ENCODE measurements around the gene ADAMTS7.
"Not testable (repeated sequence)": the region's sequence is repeated elsewhere in the genome, so short reads cannot be mapped to it uniquely, and the experiment has no call there.

Gene ADAMTS7

DNA sequence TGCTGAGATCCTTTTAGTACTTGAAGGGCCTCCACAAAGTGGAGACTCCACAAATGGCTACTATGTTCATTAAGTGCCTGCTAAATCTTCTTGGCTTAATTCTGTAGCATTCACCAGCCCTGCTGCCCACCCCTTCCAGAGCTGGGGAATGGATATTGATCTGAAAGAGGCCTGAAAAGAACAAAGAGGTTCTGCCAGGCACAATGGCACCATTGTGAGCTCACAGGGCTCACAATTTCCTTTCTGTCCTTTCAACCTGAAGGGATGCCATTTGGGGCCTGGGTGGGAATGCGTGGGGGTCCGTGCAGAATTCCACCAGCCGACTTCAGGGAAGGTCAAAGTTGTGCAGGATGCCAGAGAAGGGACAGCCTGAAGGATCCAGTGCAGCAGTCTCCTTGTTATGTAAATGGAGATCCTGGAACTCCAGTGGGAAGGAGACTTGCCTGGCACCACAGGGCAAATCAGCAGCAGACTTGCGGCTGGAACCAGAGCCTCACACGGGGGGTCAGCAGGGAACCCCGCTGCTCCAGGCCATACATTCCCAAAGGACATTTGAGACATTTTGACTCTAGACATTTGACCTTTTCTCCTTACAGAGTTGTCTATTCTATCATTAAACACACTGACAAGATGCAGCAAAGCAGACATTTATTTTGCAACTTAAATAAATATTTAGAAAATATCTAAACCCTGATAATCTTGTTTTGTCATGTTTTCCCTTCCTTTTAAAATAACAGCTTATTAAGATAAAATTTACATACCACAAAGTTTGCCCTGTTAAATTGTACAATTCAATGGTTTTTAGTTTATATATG is 39.9 kb upstream of the ADAMTS7 start:
- DNase-seq (ENCODE audit: extremely low read depth, insufficient read length), result no peak

DNA sequence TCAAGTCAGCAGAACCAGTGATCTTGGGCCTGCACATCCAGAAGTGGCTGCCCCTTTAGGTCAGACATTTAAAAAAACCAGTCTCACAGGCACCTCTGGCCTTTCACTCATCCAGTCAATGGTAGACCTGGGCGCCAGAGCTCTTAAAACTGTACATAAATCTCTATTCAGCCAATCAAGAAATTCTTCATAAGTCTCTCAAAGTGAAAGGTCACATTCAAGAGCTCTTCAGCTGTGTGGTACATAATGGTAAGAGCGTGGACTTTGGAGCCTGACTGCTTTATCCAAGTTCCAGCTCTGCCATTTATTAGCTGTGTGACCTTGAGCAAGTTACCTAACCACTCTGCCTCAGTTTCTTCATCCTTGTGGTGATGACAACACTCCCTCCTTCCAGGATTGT is 39.1 kb upstream of the ADAMTS7 start:
- Histone ChIP-seq H3K27me3 (replicated peaks; ENCODE audit: control insufficient read depth, insufficient read depth, low read length) (no peaks in the 10 kb centered on the region), H3K4me3 (replicated peaks; ENCODE audit: low read depth, low read length) (no peak overlapping the region), H3K36me3 (ENCODE audit: control insufficient read depth, insufficient read depth, low read length) (no peaks in the 10 kb centered on the region)
- TF ChIP-seq, protein P1, sequence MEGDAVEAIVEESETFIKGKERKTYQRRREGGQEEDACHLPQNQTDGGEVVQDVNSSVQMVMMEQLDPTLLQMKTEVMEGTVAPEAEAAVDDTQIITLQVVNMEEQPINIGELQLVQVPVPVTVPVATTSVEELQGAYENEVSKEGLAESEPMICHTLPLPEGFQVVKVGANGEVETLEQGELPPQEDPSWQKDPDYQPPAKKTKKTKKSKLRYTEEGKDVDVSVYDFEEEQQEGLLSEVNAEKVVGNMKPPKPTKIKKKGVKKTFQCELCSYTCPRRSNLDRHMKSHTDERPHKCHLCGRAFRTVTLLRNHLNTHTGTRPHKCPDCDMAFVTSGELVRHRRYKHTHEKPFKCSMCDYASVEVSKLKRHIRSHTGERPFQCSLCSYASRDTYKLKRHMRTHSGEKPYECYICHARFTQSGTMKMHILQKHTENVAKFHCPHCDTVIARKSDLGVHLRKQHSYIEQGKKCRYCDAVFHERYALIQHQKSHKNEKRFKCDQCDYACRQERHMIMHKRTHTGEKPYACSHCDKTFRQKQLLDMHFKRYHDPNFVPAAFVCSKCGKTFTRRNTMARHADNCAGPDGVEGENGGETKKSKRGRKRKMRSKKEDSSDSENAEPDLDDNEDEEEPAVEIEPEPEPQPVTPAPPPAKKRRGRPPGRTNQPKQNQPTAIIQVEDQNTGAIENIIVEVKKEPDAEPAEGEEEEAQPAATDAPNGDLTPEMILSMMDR (IDR thresholded peaks at IDR 0.05; ENCODE audit: insufficient read depth, low read length, poor library complexity, severe bottlenecking), result no peak
- no peak for DNase-seq (ENCODE audit: extremely low read depth, insufficient read length)

More for the DNA sequence above, 39.9 kb upstream of the ADAMTS7 start:
- TF ChIP-seq, protein P1 (IDR thresholded peaks at IDR 0.05; ENCODE audit: insufficient read depth, low read length, poor library complexity, severe bottlenecking), result no peak
- H3K4me3 ChIP-seq (replicated peaks; ENCODE audit: low read depth, low read length), result no peak overlapping the region
- H3K36me3 ChIP-seq (ENCODE audit: control insufficient read depth, insufficient read depth, low read length), result no peaks in the 10 kb centered on the region
- H3K27me3 ChIP-seq (replicated peaks; ENCODE audit: control insufficient read depth, insufficient read depth, low read length), result no peaks in the 10 kb centered on the region

DNA sequence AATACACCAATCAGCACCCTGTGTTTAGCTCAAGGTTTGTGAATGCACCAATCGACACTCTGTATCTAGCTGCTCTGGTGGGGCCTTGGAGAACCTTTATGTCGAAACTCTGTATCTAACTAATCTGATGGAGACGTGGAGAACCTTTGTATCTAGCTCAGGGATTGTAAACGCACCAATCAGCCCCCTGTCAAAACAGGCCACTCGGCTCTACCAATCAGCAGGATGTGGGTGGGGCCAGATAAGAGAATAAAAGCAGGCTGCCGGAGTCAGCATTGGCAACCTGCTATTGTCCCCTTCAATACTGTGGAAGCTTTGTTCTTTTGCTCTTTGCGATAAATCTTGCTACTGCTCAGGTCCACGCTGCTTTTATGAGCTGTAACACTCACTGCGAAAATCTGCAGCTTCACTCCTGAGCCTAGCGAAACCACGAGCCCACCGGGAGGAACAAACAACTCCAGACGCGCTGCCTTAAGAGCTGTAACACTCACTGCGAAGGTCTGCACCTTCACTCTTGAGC is 36.2 kb upstream of the ADAMTS7 start:
- not testable (repeated sequence) for H3K27me3 ChIP-seq (replicated peaks; ENCODE audit: control insufficient read depth, insufficient read depth, low read length); H3K36me3 ChIP-seq (ENCODE audit: control insufficient read depth, insufficient read depth, low read length); H3K4me3 ChIP-seq (replicated peaks; ENCODE audit: low read depth, low read length); DNase-seq (ENCODE audit: extremely low read depth, insufficient read length)

DNA sequence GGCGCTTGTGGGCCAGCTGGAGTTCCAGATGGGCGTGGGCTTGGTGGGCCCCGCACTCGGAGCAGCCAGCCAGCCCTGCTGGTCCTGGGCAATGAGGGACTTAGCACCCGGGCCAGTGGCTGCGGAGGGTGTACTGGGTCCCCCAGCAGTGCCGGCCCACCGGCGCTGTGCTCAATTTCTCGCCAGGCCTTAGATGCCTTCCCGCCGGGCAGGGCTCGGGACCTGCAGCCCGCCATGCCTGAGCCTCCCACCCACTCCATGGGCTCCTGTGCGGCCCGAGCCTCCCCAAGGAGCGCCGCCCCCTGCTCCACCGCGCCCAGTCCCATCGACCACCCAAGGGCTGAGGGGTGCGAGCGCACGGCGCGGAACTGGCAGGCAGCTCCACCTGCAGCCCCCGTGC is 35.6 kb upstream of the ADAMTS7 start:
- H3K4me3 ChIP-seq (replicated peaks; ENCODE audit: low read depth, low read length); DNase-seq (ENCODE audit: extremely low read depth, insufficient read length); H3K27me3 ChIP-seq (replicated peaks; ENCODE audit: control insufficient read depth, insufficient read depth, low read length); H3K36me3 ChIP-seq (ENCODE audit: control insufficient read depth, insufficient read depth, low read length): not testable (repeated sequence)

DNA sequence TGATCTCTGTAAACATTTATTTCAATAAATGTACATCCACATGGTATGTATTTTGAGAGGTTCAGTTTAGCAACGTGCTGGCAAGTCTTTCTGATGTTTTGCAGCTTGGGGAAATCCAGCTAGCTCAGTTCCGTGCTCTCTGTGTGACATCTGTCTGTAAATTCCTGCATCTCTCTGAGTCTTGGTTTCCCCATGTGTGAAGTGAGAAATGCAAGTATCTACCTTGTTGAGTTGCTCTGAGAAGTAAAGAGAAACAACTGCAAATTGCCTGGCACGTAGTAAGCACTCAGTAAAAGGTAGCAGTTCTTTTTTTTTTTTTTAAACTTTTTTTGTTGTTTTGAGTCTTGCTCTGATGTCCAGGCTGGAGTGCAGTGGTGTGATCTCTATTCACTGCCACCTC is 31.3 kb upstream of the ADAMTS7 start:
- Histone ChIP-seq H3K36me3 (ENCODE audit: control insufficient read depth, insufficient read depth, low read length) (no peaks in the 10 kb centered on the region), H3K27me3 (replicated peaks; ENCODE audit: control insufficient read depth, insufficient read depth, low read length) (no peaks in the 10 kb centered on the region), H3K4me3 (replicated peaks; ENCODE audit: low read depth, low read length) (no peak overlapping the region)
- DNase-seq (ENCODE audit: extremely low read depth, insufficient read length), result peak; percentile 52
- TF ChIP-seq, protein P1 (IDR thresholded peaks at IDR 0.05; ENCODE audit: insufficient read depth, low read length, poor library complexity, severe bottlenecking), result no peak

DNA sequence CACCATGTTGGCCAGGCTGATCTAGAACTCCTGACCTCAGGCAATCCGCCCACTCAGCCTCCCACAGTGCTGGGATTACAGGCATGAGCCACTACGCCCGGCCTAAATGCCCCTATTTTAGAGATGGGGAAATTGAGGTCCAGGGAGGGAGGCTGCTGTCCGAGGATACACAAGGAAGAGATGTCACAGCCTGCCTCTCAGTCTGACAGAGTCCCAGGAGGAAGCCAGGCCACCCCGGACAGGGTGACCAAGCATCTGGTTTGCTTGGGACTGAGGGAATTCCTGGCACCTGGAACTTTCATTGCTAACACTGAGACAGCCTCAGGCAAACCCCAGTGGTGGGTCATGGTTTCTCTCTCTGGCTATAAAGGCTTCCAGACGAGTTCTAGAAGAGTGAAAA is 30.6 kb upstream of the ADAMTS7 start:
- Histone ChIP-seq H3K4me3 (replicated peaks; ENCODE audit: low read depth, low read length) (no peak overlapping the region), H3K27me3 (replicated peaks; ENCODE audit: control insufficient read depth, insufficient read depth, low read length) (no peaks in the 10 kb centered on the region), H3K36me3 (ENCODE audit: control insufficient read depth, insufficient read depth, low read length) (no peaks in the 10 kb centered on the region)
- TF ChIP-seq, protein P1 (IDR thresholded peaks at IDR 0.05; ENCODE audit: insufficient read depth, low read length, poor library complexity, severe bottlenecking), result no peak
- DNase-seq (ENCODE audit: extremely low read depth, insufficient read length), result peak; percentile 43

Measured in GM06990 (cell line).